ENCODE results near the gene SUGP2.

- TF ChIP-seq CTCF (IDR thresholded peaks at IDR 0.05; ENCODE audit: borderline replicate concordance, extremely low read depth, low read length, poor library complexity, severe bottlenecking) (no peak), EZH2 (IDR thresholded peaks at IDR 0.05; ENCODE audit: borderline replicate concordance, low read depth, low read length, severe bottlenecking) (no peak)
Observed at GRCh38 chr19:19071897-19072296, 38.6 kb upstream of the SUGP2 start.

Measured in DND-41 (cell line).